Measurements from ENCODE around the gene PRSS23.

PRSS23 gene

GRCh38 chr11:86811637-86812321 lies 11.4 kb downstream of the PRSS23 start:
- no peak overlapping the region for H3K27ac ChIP-seq (replicated peaks)
- TF ChIP-seq, protein P1, sequence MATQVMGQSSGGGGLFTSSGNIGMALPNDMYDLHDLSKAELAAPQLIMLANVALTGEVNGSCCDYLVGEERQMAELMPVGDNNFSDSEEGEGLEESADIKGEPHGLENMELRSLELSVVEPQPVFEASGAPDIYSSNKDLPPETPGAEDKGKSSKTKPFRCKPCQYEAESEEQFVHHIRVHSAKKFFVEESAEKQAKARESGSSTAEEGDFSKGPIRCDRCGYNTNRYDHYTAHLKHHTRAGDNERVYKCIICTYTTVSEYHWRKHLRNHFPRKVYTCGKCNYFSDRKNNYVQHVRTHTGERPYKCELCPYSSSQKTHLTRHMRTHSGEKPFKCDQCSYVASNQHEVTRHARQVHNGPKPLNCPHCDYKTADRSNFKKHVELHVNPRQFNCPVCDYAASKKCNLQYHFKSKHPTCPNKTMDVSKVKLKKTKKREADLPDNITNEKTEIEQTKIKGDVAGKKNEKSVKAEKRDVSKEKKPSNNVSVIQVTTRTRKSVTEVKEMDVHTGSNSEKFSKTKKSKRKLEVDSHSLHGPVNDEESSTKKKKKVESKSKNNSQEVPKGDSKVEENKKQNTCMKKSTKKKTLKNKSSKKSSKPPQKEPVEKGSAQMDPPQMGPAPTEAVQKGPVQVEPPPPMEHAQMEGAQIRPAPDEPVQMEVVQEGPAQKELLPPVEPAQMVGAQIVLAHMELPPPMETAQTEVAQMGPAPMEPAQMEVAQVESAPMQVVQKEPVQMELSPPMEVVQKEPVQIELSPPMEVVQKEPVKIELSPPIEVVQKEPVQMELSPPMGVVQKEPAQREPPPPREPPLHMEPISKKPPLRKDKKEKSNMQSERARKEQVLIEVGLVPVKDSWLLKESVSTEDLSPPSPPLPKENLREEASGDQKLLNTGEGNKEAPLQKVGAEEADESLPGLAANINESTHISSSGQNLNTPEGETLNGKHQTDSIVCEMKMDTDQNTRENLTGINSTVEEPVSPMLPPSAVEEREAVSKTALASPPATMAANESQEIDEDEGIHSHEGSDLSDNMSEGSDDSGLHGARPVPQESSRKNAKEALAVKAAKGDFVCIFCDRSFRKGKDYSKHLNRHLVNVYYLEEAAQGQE (IDR thresholded peaks at IDR 0.05; ENCODE audit: insufficient replicate concordance, low read depth) = no peak
- TF ChIP-seq GABPA (IDR thresholded peaks at IDR 0.05; ENCODE audit: low read depth) = no peak
- TF ChIP-seq POLR2AphosphoS5 (IDR thresholded peaks at IDR 0.05; ENCODE audit: low read depth) = no peak
- no peak for TF ChIP-seq CTCF (IDR thresholded peaks at IDR 0.05; ENCODE audit: insufficient read depth, low read length)
- TF ChIP-seq SPI1 (IDR thresholded peaks at IDR 0.05; ENCODE audit: borderline replicate concordance, low read depth) = no peak
- DNase-seq (ENCODE audit: low read depth in 1 of 2, low spot score in 1 of 2) = no peak

DNA sequence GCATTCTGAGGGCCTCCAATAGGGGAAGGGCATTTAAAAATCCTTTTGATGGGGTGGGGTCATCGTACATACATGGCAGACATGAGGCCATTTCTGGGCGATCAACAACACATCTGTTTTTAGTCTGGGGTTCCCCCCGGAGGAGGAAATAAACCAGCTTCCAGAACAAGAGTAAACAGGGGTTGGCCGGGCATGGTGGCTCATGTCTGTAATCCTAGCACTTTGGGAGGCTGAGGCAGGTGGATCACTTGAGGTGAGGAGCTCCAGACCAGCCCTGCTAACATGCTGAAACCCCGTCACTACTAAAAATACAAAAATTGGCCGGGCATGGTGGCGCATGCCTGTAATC lies 12.0 kb downstream of the PRSS23 start:
- Histone ChIP-seq H3K4me3 (replicated peaks; ENCODE audit: insufficient read depth, low read length) (no peak overlapping the region), H3K27me3 (ENCODE audit: insufficient read depth, poor library complexity, severe bottlenecking) (peaks cover 6% of the 10 kb centered on the region), H3K27ac (replicated peaks) (no peak overlapping the region)
- TF ChIP-seq GABPA (IDR thresholded peaks at IDR 0.05; ENCODE audit: low read depth) (no peak), POLR2AphosphoS5 (IDR thresholded peaks at IDR 0.05; ENCODE audit: low read depth) (no peak), SPI1 (IDR thresholded peaks at IDR 0.05; ENCODE audit: borderline replicate concordance, low read depth) (no peak), CTCF (IDR thresholded peaks at IDR 0.05; ENCODE audit: insufficient read depth, low read length) (no peak)
- TF ChIP-seq, protein P1 (IDR thresholded peaks at IDR 0.05; ENCODE audit: insufficient replicate concordance, low read depth) = no peak
- DNase-seq (ENCODE audit: low read depth in 1 of 2, low spot score in 1 of 2) = no peak

More at GRCh38 chr11:86811637-86812321, 11.4 kb downstream of the PRSS23 start:
- H3K27me3 ChIP-seq (ENCODE audit: insufficient read depth, poor library complexity, severe bottlenecking) = peaks cover 6% of the 10 kb centered on the region
- no peak overlapping the region for H3K4me3 ChIP-seq (replicated peaks; ENCODE audit: insufficient read depth, low read length)

- peaks cover 6% of the 10 kb centered on the region for H3K27me3 ChIP-seq (ENCODE audit: insufficient read depth, poor library complexity, severe bottlenecking)
- H3K27ac ChIP-seq (replicated peaks) = no peak overlapping the region
- no peak for DNase-seq (ENCODE audit: low read depth in 1 of 2, low spot score in 1 of 2)
- no peak overlapping the region for H3K4me3 ChIP-seq (replicated peaks; ENCODE audit: insufficient read depth, low read length)
- TF ChIP-seq CTCF (IDR thresholded peaks at IDR 0.05; ENCODE audit: insufficient read depth, low read length) = no peak
- no peak for TF ChIP-seq GABPA (IDR thresholded peaks at IDR 0.05; ENCODE audit: low read depth)
- TF ChIP-seq, protein P1 (IDR thresholded peaks at IDR 0.05; ENCODE audit: insufficient replicate concordance, low read depth) = no peak
- no peak for TF ChIP-seq POLR2AphosphoS5 (IDR thresholded peaks at IDR 0.05; ENCODE audit: low read depth)
Measured at GRCh38 chr11:86812981-86813380, 12.6 kb downstream of the PRSS23 start.

All from HL-60 (cell line).